GM19452 (cell line): Measurements from ENCODE around the gene NT5C3A.
A peak's percentile ranks its signal among the peaks of the same experiment; 100 is the strongest.
"Not testable (repeated sequence)": the region's sequence is repeated elsewhere in the genome, so short reads cannot be mapped to it uniquely, and the experiment has no call there.

Source experiments
- ATAC-seq: cut with Tn5 transposase; IDR thresholded peaks from one replicate; pipeline ENCODE4 v1.9.1; 2021; ENCODE audit not compliant: unreplicated experiment

The NT5C3A gene

DNA sequence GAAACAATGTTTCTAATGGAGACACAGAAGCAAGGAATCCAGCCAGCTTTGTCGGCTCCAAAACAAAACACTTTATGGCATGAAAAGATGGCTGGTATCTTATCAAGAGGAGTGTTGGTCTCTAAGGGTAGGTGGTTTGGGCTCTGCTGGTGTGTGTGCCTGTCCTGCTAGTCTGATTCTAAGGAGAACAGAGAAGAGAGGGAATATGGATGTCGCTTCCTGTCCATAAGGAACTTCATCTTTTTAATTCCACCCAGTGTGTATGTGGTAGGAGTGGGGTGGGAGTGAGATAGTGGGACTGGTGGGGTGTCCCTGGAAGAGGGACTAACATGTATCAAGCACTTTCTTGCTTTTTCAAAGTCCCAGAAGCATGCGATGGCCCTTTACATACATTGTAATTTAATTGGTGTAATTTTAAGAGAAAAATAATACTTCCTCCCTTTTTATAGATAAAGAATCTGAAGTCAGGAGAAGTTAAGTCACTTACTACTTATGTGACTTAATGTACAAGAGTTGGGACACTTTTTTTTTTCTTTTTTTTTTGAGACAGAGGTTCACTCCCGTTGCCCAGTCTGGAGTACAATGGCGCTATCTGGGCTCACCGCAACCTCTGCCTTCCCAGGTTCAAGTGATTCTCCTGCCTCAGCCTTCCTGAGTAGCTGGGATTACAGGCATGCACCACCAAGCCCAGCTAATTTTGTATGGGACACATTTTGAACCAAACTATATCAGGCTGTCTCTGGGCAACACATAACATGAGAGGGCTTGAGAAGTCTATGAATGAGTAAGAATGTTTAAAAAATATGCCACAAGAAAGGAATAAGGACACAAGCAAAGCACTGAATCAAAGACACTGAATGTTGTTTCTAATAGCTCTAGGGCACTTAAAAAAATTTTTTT, 18.8 kb downstream of the NT5C3A start:
- no peak for ATAC-seq

- ATAC-seq: no peak
Measured at GRCh38 chr7:33041631-33042428, 20.7 kb downstream of the NT5C3A start.

GRCh38 chr7:33040803-33041516, 21.6 kb downstream of the NT5C3A start:
- ATAC-seq: peak; percentile 96

- ATAC-seq: no peak
Measured at GRCh38 chr7:33039903-33040292, 22.7 kb downstream of the NT5C3A start.

DNA sequence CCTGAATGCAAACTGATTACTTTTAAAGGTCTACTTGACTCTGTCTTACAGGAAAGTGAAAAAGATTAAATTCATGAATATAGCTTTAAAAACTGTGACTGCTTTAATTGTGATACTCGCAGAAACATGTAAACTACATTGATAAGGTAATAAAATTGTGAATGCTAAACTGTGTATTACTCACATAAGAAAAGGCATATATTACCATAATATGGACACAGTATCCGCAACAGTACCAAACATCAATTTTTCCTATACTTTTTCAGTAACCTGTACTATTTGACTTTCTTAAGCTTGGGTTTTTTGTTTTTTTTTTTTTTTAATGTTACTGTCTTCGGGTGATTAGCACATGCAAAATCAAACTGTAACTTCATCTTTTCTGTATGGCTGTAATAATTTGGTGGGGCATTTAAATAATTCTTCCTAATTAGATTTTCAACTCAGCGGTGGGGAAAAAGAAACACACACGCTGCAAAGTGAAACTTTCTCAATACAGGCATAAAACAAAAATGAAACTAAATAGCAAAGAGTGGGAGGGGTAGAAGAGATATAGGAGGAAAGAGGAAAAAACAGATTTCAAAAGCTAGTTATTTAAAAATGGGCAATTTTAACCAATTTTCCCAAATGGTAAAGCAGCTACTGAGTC, 23.2 kb downstream of the NT5C3A start:
- peak; percentile 31 for ATAC-seq

DNA sequence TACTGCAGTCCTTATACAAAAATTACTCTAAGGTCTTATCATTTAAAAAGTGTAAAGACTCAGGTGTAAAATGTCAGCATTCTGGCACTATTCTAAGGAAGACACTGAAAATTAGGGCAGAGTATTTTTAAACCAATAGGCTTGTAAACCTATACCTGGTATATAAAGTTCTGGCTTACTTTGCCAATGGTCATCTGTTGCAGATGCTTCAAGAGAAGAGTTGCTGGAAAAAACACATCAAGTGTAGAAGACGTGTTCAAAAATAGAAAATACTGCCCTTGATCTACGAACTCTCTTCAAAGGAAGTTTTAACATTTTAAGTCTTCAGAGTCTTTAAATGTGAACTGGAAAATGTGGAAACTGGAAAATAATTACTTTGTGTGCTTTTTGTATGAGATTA, 23.9 kb downstream of the NT5C3A start:
- no peak for ATAC-seq

GRCh38 chr7:33035776-33036175, 26.8 kb downstream of the NT5C3A start:
- ATAC-seq: no peak

DNA sequence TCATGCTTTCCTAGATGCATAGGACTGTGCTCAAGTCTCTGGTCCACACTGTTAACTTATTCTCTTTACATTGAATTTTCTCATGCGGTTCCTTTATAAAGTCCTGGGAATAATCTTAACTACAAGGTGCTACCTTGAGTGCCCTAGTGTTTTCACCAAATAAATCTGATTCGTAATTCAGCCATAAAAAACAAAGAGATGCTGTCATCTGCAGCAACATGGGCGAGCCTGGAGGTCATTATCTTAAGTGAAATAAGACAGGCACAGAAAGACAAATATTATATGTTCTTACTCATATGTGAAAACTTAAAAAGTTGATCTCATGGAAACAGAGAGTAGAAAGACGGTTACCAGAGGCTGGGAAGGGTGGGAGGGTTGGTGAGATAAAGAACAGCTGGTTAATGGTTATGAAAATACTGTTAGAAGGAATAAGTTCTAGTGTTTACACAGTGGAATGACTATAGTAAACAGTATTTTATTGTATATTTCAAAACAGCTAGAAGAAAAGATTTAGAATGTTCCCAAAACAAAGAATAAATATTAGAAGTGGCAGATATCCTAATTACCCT, 38.3 kb downstream of the NT5C3A start:
- no peak for ATAC-seq

- ATAC-seq: no peak
Measured at GRCh38 chr7:33012364-33012763, 50.2 kb downstream of the NT5C3A start.

DNA sequence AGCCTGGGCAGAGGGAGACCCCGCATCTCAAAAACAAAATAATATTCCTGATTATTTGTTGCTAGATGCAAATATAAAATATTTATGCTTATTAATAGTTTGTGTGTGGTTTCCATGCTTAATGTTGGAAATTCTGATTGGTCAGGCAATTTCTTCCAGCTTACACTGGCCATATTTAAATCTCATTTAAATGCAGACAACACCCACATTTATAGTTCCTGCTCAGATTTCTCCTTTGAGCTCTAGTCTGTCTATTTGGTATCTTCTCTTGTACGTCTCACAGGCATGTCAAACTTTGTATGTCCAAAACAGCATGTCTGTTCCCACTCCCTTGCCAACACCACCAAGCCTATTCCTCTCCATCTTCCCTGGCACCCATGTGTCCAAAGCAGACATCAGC, 52.8 kb downstream of the NT5C3A start:
- no peak for ATAC-seq

- not testable (repeated sequence) for ATAC-seq
Measured at GRCh38 chr7:33005690-33006089, 56.9 kb downstream of the NT5C3A start.

- not testable (repeated sequence) for ATAC-seq
Measured at GRCh38 chr7:33005193-33005592, 57.4 kb downstream of the NT5C3A start.

DNA sequence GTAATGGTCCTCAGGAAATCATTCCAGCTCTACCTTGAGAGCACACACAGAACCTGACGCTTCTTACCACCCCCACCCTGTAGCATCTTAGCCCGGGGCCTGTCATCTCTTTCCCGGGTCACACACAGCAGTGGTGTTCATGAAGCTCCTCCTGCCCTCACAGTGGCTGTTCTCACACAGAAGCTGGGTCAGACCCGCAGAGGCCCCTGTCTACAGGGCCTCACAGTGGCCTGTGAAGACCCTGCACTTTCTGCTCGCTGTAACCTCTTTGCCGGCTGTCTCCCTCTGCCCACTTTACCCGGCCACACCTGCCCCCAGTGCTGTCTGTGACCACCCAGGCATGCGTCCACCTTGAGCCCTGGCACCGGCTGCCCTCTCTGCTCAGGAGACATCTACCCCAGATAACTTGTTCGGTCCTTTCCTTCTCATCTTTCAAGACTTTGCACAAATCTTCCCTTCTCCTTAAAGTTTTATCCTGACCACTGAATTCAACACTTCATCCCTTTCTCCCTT, 58.4 kb downstream of the NT5C3A start:
- ATAC-seq: not testable (repeated sequence)

- ATAC-seq: not testable (repeated sequence)
Measured at GRCh38 chr7:33003111-33003510, 59.5 kb downstream of the NT5C3A start.

DNA sequence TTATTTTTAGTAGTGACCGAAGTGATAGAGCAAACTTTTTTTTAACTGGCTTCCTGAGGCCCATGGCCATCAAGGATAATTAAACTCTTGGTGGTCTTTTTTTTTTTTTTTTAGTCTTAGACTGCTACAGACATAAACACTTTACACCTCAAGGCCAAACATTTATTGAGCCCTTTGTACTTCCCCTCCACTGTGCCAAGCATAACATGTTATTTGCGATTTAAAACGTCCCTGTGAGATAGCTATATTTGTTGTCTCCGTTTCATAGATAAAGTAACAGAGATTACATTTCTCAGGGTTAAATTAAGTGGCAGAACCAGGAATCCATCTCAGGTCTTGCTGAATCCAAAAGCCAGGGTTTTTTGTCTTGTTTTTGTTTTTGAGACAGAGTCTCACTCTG, 63.2 kb downstream of the NT5C3A start:
- not testable (repeated sequence) for ATAC-seq

DNA sequence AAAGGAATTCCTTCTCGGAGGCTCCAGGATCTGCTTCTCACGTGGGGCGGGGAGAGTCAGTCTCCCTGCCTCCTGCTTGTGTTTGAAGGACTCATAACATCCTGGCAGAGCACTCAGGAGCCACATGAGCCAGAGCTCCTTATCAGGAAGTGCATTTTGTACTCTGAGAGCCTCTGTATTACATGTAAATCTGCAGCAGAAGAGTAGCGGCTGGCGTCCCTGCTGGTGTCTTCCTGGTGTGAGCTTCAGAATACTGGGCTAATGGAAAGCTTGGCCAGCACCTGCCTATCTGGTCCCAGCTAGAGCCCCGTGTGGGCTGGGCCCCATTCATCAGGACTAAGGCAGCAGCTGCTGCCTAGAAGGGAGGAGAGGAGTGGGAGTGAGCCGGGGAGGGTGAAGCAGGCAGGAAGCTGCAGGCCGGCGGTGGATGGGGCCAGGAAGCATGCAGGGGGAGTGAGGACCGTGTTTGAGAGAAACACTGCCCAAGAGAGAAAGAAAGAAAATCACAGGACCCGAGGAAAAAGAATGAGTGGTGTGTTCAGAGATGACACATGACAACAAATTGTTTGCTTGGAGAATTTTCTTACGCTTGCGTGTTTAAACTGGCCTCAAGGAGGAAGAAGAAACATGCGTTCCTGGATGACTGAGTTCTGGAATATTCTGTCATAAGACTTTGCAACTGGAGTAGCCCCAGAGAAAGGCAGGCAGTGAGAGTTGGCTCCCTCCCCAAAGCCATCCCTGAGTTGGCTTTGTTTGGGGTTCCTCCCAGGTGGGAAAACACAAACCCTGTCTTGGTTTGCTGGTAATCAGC, 64.0 kb downstream of the NT5C3A start:
- ATAC-seq: peak; percentile 67

DNA sequence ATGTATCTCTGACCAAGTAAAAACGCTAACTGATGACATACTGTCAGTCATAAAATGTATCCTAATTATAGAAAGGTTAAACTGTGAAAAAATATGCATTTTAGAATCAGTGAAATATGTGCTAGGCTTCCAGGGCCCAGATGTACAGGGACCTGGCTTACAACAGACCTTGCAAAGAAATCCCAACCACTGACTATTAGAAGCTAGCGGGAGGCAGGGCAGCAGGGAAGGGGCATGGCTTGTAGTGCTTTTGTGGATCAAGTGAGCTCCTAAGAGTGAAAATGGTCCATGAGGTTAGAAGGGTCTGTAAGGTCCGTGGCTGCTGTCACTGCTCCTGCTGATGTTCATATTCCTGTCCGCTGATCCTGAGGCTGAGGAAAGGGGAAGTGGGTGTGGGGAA, 64.6 kb downstream of the NT5C3A start:
- ATAC-seq: not testable (repeated sequence)

- ATAC-seq: not testable (repeated sequence)
Measured at GRCh38 chr7:32992750-32993149, 69.8 kb downstream of the NT5C3A start.

- ATAC-seq: not testable (repeated sequence)
Measured at GRCh38 chr7:32991975-32992700, 70.4 kb downstream of the NT5C3A start.
